ENCODE measurements around the gene GNG13.
"Not testable (repeated sequence)": the region's sequence is repeated elsewhere in the genome, so short reads cannot be mapped to it uniquely, and the experiment has no call there.

Gene GNG13

GRCh38 chr16:776298-776697 lies 24.2 kb downstream of the GNG13 start:
- DNase-seq, result not testable (repeated sequence)

- no peak for DNase-seq
Measured at GRCh38 chr16:775236-775796, 25.2 kb downstream of the GNG13 start.

GRCh38 chr16:774086-775001 lies 26.2 kb downstream of the GNG13 start:
- no peak for DNase-seq

GRCh38 chr16:772959-773358 lies 27.6 kb downstream of the GNG13 start:
- no peak for DNase-seq

GRCh38 chr16:770411-770810 lies 30.1 kb downstream of the GNG13 start:
- no peak for DNase-seq

- DNase-seq, result no peak
Measured at GRCh38 chr16:769934-770333, 30.6 kb downstream of the GNG13 start.

GRCh38 chr16:769184-769784 lies 31.2 kb downstream of the GNG13 start:
- DNase-seq, result no peak

- DNase-seq, result no peak
Measured at GRCh38 chr16:768428-768827, 32.1 kb downstream of the GNG13 start.

- no peak for DNase-seq
Measured at GRCh38 chr16:767743-768235, 32.7 kb downstream of the GNG13 start.

GRCh38 chr16:766820-767640 lies 33.5 kb downstream of the GNG13 start:
- DNase-seq, result no peak

- no peak for DNase-seq
Measured at GRCh38 chr16:766008-766819, 34.3 kb downstream of the GNG13 start.

GRCh38 chr16:765488-765865 lies 35.1 kb downstream of the GNG13 start:
- DNase-seq, result no peak

- DNase-seq, result no peak
Measured at GRCh38 chr16:764848-765487, 35.6 kb downstream of the GNG13 start.

GRCh38 chr16:764184-764750 lies 36.3 kb downstream of the GNG13 start:
- DNase-seq, result no peak

GRCh38 chr16:763369-764183 lies 37.0 kb downstream of the GNG13 start:
- DNase-seq, result no peak

GRCh38 chr16:762595-763268 lies 37.8 kb downstream of the GNG13 start:
- no peak for DNase-seq

GRCh38 chr16:761625-762513 lies 38.7 kb downstream of the GNG13 start:
- no peak for DNase-seq

- DNase-seq, result no peak
Measured at GRCh38 chr16:760545-761343, 39.8 kb downstream of the GNG13 start, which contains the start of gene MSLN. Gene MSLN, plus strand, starts transcription at chr16:760734. Its CDS starts 1,947 bp downstream, at chr16:762681.

Data from KG1 (cell line).